Activated naive CD4-positive, alpha-beta T cell treated with anti-CD3 and anti-CD28 coated beads, Interleukin-2, amount 50 U/mL, for 72 hours (primary cell): ENCODE results near the gene ZBTB42. TPM values are rescaled to one million over a fixed set of nuclear protein-coding genes. Genes with fewer than 3 reads are reported as not detected.

ENCODE experiments used
- ATAC-seq, 2 donors: fragments of 150-1000 bp; cut with Tn5 transposase; 2 replicates each; pipeline ENCODE4 v1.10.0; 2021; ENCODE audit warnings: mild to moderate bottlenecking in 2 of 2, moderate library complexity in 2 of 2
- DNase-seq, 2 donors: peaks; one replicate each; pipeline ENCODE4 v3.0.0; 2021 to 2022; ENCODE audit warnings: low spot score in 2 of 2
- H3K27ac Mint-ChIP-seq, 2 donors: one replicate each; pipeline ENCODE4 v1.8.0; 2022; ENCODE audit warnings: mild to moderate bottlenecking in 2 of 2, mixed read lengths in 2 of 2
- H3K36me3 Mint-ChIP-seq, 2 donors: one replicate each; pipeline ENCODE4 v1.8.0; 2022; ENCODE audit warnings: mixed read lengths in 2 of 2
- H3K9me3 Mint-ChIP-seq, 2 donors: one replicate each; pipeline ENCODE4 v1.8.0; 2022; ENCODE audit warnings: mixed read lengths in 2 of 2
- total RNA-seq, 2 donors: library from RNA; stranded (reverse); gene quantifications; one replicate each; pipeline ENCODE4 v1.2.3, GENCODE V29; 2022

The ZBTB42 gene
- total RNA-seq, 2 donors from 2014 or later, result 2.0 to 2.9 TPM

- no peaks in the 10 kb centered on the region for H3K9me3 Mint-ChIP-seq
- ATAC-seq, result no peak
- H3K27ac Mint-ChIP-seq, result peak overlapping the region; percentile 9 to 30
- no peaks in the 10 kb centered on the region for H3K36me3 Mint-ChIP-seq
- no peak for DNase-seq
These were observed 13.9 kb upstream of the ZBTB42 start for GRCh38 chr14:104786726-104787675.

GRCh38 chr14:104787736-104788135 lies 13.2 kb upstream of the ZBTB42 start:
- no peak for ATAC-seq
- H3K9me3 Mint-ChIP-seq, result no peaks in the 10 kb centered on the region
- no peaks in the 10 kb centered on the region for H3K36me3 Mint-ChIP-seq
- DNase-seq, result no peak
- peak overlapping the region in 1 of 2 donors; percentile 50 for H3K27ac Mint-ChIP-seq

DNA sequence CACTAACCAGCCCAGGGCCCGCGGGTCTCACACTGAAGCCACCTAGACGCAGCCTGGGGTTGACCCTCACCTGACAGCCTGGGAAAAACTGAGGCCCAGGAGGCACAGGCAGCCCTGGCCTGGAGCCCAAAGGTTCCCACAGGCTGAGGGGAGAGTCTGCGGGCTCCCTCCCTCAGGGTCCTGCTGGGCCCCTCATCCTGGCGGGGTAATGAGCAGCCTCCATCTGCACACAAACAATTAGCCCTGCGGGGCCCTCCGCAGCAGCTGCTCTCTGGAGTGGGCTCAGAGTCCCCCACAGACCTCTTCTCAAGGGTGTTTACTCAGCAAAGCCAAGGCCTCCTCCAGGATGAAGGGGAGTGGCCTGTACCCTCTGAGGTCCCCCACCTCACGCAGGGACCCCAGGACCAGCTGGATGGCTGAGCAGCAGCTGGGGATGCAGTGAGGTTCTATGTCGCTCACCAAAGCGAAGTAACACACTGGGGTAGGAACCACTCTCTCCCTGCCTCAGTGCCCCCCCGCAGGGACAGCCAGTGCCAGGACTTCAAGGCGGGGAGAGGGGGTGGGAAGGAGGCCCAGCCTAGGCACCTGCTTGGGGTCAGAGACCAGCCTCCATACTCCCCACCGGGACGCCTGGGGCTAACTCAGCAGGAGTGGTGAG lies 12.6 kb upstream of the ZBTB42 start:
- Mint-ChIP-seq H3K36me3 (no peaks in the 10 kb centered on the region), H3K9me3 (no peaks in the 10 kb centered on the region), H3K27ac (peak overlapping the region in 1 of 2 donors; percentile 50)
- DNase-seq (no peak), ATAC-seq (no peak)

- no peaks in the 10 kb centered on the region for H3K36me3 Mint-ChIP-seq
- peak overlapping the region in 1 of 2 donors; percentile 20 for H3K27ac Mint-ChIP-seq
- ATAC-seq, result no peak
- DNase-seq, result no peak
- H3K9me3 Mint-ChIP-seq, result no peaks in the 10 kb centered on the region
These were observed 11.8 kb upstream of the ZBTB42 start for GRCh38 chr14:104788873-104789663.

DNA sequence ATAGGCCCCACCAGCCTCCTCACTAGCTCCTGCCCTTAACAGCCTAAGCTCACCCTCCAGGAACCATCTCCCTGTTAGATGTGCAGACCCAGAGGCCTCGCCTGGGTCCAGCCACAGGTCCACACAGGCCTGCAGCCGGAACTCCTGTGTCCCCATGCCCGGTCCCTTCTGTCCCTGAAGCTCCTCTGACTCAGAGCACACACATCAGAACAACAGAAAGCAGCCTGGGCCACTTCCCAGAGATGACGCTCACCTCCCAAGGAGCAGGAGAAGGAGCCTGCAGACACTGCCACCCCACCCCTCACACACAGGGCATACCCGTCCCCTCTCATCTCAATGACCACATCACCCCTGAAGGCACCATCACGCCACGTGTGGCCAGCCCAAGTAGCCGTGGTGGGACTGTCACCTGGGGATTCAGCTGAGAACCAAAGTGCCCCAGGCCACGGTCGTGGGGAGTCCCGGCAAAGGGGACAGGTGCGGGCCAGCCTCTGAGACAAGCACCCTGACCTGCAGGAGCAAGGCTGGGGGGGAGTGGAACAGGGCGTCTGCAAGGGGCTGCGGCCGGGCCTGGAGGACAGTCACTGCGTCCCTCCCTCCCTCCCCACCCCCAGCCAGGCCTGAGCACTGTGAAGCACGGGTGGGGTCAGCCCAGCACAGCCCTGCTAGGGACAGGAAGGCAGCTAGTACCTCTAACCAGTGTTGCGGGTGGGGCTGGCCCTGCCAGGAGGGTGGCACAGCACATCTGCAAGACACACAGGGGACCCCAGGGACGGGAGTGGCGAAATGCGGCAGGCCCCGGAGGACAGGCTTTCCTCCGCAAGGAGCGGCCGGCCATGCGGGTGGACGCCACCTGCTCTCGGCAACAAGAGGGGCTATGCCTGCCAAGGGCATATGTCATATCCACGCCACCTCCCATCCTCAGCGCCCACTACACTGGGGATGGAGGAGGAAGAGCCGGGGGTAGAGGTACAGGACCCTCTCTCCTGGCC lies 10.9 kb upstream of the ZBTB42 start:
- Mint-ChIP-seq H3K9me3 (no peaks in the 10 kb centered on the region), H3K36me3 (peaks cover 0 to 5% of the 10 kb centered on the region in 2 donors), H3K27ac (no peak overlapping the region)
- DNase-seq, result no peak
- no peak for ATAC-seq

DNA sequence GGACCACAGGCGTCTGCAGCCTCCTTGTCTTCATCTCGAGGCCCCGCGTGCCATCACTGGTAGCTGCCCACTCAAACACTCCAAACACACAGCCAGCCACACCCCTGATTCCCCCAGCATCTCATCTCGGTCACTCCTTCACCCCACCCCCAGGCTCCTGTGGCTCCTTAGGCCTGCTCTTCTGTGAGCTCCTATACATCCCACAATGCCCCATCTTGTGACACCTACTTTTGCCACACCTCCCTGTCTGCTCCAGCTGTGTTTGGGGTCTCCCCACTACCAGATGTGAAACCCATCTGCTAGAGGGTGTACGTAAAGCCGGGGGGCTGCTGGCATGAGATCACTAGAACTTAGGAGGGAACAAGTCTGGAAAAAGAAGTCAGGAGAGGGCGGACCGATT lies 9.5 kb upstream of the ZBTB42 start:
- DNase-seq (no peak), ATAC-seq (no peak)
- Mint-ChIP-seq H3K9me3 (no peaks in the 10 kb centered on the region), H3K36me3 (peaks cover 0 to 5% of the 10 kb centered on the region in 2 donors), H3K27ac (peak overlapping the region in 1 of 2 donors; percentile 81)

- Mint-ChIP-seq H3K9me3 (no peaks in the 10 kb centered on the region), H3K36me3 (peaks cover 0 to 5% of the 10 kb centered on the region in 2 donors), H3K27ac (peak overlapping the region in 1 of 2 donors; percentile 78)
- DNase-seq, result no peak
- ATAC-seq, result no peak
These were observed 8.6 kb upstream of the ZBTB42 start for GRCh38 chr14:104792101-104792884.

DNA sequence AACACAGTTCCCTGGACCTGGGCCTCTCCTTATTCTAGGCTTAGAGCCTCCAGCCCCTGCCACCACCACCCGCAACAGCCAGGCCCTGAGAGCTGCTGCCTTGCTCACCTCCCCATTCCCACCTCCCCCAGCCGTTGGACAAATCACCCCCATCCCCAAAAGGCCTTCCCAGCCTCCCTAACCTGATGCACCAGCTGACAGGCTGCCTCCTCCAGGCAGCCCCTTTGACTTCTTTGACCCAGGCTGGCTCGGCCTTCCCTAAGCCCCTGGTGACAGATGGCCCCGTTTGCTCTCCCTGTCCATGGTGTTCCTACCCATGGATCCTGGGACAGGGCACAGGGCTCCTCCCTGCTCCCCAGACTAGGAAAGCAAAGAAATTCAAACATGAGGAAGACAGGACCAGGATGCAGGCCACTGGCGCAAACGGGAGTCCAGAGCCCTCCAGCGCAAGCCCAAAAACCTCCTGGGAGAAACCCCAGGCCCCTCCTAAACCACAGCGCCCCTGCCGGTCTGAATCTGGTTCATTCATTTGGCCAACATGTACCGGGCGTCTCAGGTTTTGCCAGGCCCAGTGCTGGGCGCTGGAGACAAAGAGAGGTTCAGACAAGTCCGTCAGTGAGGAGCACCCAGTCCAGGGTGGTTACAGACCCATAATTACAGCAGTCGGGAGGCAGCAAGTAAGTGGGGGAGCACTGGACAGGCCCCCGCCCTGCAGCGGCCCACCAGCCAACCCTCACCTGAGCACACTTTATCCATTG lies 7.8 kb upstream of the ZBTB42 start:
- H3K9me3 Mint-ChIP-seq, result no peaks in the 10 kb centered on the region
- peak overlapping the region in 1 of 2 donors; percentile 78 for H3K27ac Mint-ChIP-seq

GRCh38 chr14:104793703-104793959 lies 7.3 kb upstream of the ZBTB42 start:
- no peak for DNase-seq
- H3K9me3 Mint-ChIP-seq, result no peaks in the 10 kb centered on the region
- peak overlapping the region; percentile 60 to 78 for H3K27ac Mint-ChIP-seq
- ATAC-seq, result no peak
- peaks cover 0 to 5% of the 10 kb centered on the region in 2 donors for H3K36me3 Mint-ChIP-seq

More for the DNA sequence above, 7.8 kb upstream of the ZBTB42 start:
- peaks cover 0 to 5% of the 10 kb centered on the region in 2 donors for H3K36me3 Mint-ChIP-seq
- ATAC-seq, result no peak
- no peak for DNase-seq

DNA sequence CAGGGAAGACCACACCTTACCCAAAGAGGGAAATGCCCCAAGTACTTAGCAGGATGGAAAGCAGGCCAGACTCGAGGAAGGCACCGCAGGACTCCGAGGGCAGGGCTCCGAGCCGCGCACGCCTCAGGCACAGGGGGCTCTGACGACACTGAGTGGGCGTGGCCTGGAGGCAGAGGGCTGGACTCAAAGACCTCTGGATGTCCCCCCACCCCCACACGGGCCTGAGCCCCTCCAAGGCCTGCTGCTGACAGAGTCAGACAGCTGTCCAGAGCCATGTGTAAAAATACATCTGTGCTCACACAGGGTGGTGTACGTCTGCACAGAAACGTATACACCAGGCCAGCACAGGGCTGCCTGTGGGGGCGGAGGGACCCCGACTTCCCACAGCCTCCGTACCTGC lies 6.8 kb upstream of the ZBTB42 start:
- H3K27ac Mint-ChIP-seq, result peak overlapping the region; percentile 60 to 78
- ATAC-seq, result peak in 1 of 2 donors; percentile 50

DNA sequence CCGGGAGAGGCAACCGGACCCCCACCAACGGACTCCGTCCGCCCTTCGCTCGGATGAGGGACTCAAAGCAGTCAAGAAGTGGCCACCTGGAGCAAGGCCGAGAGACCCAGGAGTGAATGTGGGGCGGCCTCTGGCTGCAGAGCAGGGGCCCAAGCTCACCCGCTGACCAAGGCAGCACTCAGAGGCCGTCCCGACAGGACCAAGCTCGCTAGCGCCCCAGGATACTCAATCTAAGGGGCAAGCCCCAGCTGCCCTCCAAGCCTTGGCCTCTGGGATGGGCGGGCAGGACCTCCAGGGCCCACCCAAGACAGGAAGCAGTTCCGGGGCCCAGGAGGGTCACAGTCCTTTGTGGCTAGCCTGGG lies 6.3 kb upstream of the ZBTB42 start:
- ATAC-seq, result peak; percentile 2 to 15
- no peaks in the 10 kb centered on the region for H3K9me3 Mint-ChIP-seq
- peak overlapping the region; percentile 22 to 78 for H3K27ac Mint-ChIP-seq

More for the DNA sequence above, 6.8 kb upstream of the ZBTB42 start:
- peak in 1 of 2 donors; percentile 65 for DNase-seq
- Mint-ChIP-seq H3K9me3 (no peaks in the 10 kb centered on the region), H3K36me3 (peaks cover 0 to 5% of the 10 kb centered on the region in 2 donors)

DNA sequence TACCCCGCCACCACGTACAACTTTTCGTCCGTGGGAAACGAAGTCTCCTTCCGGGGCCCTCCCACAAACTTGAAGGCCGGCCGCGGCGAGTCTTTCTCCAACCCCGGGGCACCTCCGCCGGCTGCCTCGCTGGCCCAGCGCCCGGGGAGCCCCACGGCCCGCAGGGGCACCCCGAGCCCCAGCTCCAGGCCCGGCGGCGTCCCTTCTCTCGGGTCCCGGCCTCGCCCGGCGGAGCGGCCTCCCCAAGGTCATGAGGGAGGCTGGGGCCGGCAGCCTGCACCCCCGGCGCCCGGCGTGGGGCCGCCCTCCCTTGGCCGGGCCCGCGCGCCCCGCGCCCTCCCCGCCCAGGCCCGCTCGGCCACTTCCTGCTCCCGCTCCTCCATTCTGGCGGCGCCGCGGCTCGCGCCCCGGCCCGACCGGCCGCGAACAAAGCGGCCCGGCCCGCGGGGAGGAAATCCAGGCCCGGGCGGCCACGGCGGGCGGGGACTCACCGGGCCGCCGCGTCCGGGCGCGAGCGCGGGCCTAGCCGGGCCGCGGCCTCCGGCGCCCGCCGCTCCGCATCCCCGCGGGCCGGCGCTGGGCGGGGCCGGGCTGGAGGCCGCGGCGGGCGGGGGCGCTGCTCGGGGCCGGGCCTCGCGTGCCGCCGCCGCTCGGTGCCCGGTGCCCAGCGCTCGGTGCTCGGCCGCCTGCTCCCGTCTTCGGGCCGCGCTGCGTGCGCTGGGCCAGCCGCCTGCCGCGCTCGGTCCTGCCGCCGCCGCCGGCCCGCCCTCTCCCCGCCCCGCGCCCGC lies 5.7 kb upstream of the ZBTB42 start, which contains the start of gene AKT1:
TSS of gene AKT1 (minus strand) at position 756 of the 788 bp plus-strand sequence. CDS start 3,105 bp downstream, outside the sequence.
- peaks cover 0 to 5% of the 10 kb centered on the region in 2 donors for H3K36me3 Mint-ChIP-seq
- DNase-seq (peak in 1 of 2 donors; percentile 41), ATAC-seq (peak; percentile 60 to 72)
- H3K9me3 Mint-ChIP-seq, result no peaks in the 10 kb centered on the region
- peak within 1 kb of the TSS; percentile 22 to 78 for H3K27ac Mint-ChIP-seq

More for the DNA sequence above, 6.3 kb upstream of the ZBTB42 start:
- peaks cover 0 to 5% of the 10 kb centered on the region in 2 donors for H3K36me3 Mint-ChIP-seq
- DNase-seq, result peak in 1 of 2 donors; percentile 21

GRCh38 chr14:104795781-104796686 lies 4.9 kb upstream of the ZBTB42 start:
- peaks cover 0 to 5% of the 10 kb centered on the region in 2 donors for H3K36me3 Mint-ChIP-seq
- H3K9me3 Mint-ChIP-seq, result no peaks in the 10 kb centered on the region
- peak in 1 of 2 donors; percentile 57 for DNase-seq
- H3K27ac Mint-ChIP-seq, result peak overlapping the region in 1 of 2 donors; percentile 57
- ATAC-seq, result peak; percentile 63 to 73
